Gastrocnemius medialis (tissue), 4 donors: ENCODE data around the gene FAAP20.

Source experiments
- POLR2A ChIP-seq, 2 donors: fragments of 450-650 bp; IDR thresholded peaks; one replicate each; pipeline ENCODE4 v1.6.1; 2017; ENCODE audit warnings: antibody characterized with exemption in 2 of 2, mild to moderate bottlenecking in 2 of 2, moderate library complexity in 2 of 2
- TF ChIP-seq, protein P1 (sequence below), 5 experiments: fragments of 450-650 bp in 3 of 5; fragments of 200-600 bp in 2 of 5; sonication (generic) in 2 of 5; IDR thresholded peaks in 4 of 5; conservative IDR thresholded peaks in 1 of 5; 1 replicate in 4 of 5; 2 replicates in 1 of 5; pipeline ENCODE4 v1.5.1; 2016 to 2019; ENCODE audit warnings: antibody characterized with exemption in 5 of 5, mild to moderate bottlenecking in 3 of 5, moderate library complexity in 3 of 5

DNA sequence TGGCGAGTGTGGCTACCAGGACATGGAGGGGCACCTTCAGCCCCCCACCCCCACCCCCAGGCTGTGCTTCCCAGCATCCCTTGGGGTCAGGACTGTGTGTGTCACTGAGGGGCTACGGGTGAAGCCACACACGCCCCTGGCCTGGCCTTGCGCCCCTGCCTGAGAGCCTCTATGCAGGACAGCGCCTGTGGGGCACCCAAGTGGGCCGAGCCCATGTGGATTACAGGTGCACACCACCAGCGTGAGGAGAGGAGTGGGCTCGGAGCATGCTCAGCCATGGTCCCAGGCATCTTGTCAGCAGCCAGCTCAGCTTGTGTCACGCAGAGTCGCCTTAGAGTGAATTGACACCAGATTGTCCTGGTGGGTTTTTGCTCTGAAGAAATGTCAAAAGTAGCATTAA lies 27.9 kb downstream of the FAAP20 start:
- no peak for TF ChIP-seq POLR2A (IDR thresholded peaks at IDR 0.05)
- TF ChIP-seq, protein P1, sequence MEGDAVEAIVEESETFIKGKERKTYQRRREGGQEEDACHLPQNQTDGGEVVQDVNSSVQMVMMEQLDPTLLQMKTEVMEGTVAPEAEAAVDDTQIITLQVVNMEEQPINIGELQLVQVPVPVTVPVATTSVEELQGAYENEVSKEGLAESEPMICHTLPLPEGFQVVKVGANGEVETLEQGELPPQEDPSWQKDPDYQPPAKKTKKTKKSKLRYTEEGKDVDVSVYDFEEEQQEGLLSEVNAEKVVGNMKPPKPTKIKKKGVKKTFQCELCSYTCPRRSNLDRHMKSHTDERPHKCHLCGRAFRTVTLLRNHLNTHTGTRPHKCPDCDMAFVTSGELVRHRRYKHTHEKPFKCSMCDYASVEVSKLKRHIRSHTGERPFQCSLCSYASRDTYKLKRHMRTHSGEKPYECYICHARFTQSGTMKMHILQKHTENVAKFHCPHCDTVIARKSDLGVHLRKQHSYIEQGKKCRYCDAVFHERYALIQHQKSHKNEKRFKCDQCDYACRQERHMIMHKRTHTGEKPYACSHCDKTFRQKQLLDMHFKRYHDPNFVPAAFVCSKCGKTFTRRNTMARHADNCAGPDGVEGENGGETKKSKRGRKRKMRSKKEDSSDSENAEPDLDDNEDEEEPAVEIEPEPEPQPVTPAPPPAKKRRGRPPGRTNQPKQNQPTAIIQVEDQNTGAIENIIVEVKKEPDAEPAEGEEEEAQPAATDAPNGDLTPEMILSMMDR (IDR thresholded peaks at IDR 0.05 in 4 of 5, conservative IDR thresholded peaks at IDR 0.05 in 1 of 5) = no peak
